A549 treated with DMSO at 1 μM for 4 hours (cell line): Measurements from ENCODE around the gene CHST4. TPM values are rescaled to one million over a fixed set of nuclear protein-coding genes. Genes with fewer than 3 reads are reported as not detected.

ENCODE experiments used
- total RNA-seq: library from RNA; stranded (reverse); fragments of 200-300 nt; extraction: Qiagen RNA extraction; gene quantifications from 5 replicates; pipeline ENCODE4 v1.2.3, GENCODE V29; 2022; ENCODE audit warnings: low read depth

Gene CHST4
- 0.06 to 0.15 TPM (median 0.08 TPM) in 3 of 5 replicates, not detected in the others for total RNA-seq

DNA sequence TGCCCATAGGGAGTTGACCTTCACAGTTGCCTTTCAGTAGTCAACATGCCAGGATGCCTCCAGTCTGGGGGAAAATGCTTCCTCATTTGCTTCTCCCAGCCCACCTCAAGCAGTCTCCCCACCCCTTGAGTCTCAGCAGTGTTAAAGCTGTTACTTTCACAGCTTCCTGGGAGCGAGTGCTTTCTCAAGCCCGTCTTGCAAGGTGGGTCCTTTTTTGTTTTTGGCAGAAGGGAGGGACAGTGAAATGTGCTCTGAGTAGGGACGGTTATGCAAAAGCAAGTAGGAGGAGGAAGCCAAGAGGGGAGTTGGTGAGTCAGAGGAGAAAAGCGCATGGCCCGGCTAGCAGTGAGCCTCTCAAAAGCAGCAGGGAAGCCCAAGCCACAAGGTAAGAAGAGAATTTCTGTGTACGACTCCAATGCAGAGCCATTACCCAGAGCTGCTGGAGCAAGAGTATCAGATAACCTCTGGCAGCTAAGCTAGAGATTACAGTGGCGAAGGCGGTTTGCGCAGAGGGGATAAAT, at the start of gene CHST4:
Gene CHST4, plus strand, starts transcription at position 316 of the 521 bp plus-strand sequence. CDS start 10,252 bp downstream, outside the sequence.

GRCh38 chr16:71489122-71489521, 37.1 kb upstream of the CHST4 start, which contains the start of gene ZNF19:
Gene ZNF19 (minus strand): TSS chr16:71489324. CDS start chr16:71482114, 7,210 bp downstream.

DNA sequence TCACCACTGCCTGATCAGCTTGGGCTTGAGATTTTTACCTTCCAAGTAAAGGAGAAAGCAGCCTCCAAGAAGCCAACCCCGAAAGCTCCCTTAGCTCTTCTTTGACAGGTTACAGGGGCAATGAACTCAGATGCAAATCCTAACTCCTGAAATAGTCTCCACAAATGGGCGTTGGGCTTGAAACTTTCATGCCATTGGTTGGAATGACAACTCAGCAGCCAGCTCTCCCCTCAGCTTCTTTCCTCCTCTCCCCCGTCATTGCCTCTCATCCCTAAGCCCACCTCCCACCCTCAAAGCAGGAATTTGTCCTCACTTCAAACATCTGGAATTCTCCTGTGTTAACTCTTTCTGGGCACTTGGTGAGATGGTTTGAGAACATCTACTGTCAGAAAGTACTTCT, 50.7 kb downstream of the CHST4 start, which contains the start of gene TAT:
Gene TAT, minus strand, starts transcription at position 122 of the 400 bp plus-strand sequence. CDS start 677 bp downstream, outside the sequence.

Other genes starting within 250 kb of the CHST4 start
- 12.0 to 17.0 TPM (median 14.3 TPM) in 5 replicates for gene CMTR2, start 237.0 kb upstream of the CHST4 start, total RNA-seq
- 5.8 to 10.9 TPM (median 7.4 TPM) in 5 replicates for gene CALB2, start 167.7 kb upstream of the CHST4 start, total RNA-seq
- not detected in 5 replicates for gene TLE7, start 84.4 kb upstream of the CHST4 start, total RNA-seq
- gene ZNF23, start 64.2 kb upstream of the CHST4 start, total RNA-seq = 5.3 to 7.5 TPM (median 5.4 TPM) in 5 replicates
- 1.3 to 2.6 TPM (median 2.0 TPM) in 5 replicates for gene ZNF19, start 37.1 kb upstream of the CHST4 start, total RNA-seq
- 0.05 to 0.11 TPM (median 0.07 TPM) in 3 of 5 replicates, not detected in the others for gene TAT, start 50.7 kb downstream of the CHST4 start, total RNA-seq
- gene MARVELD3, start 99.8 kb downstream of the CHST4 start, total RNA-seq = 0.24 to 0.51 TPM (median 0.28 TPM) in 5 replicates
- gene PHLPP2, start 198.3 kb downstream of the CHST4 start, total RNA-seq = 9.4 to 11.5 TPM (median 10.9 TPM) in 5 replicates